ENCODE data around the gene SKA1.

GRCh38 chr18:50373561-50374219 is 1.2 kb upstream of the SKA1 start:
- TF ChIP-seq GATA2 (IDR thresholded peaks at IDR 0.05; ENCODE audit: low read depth, low read length), result no peak
- no peak for TF ChIP-seq GATA3 (IDR thresholded peaks at IDR 0.05; ENCODE audit: low read depth, low read length)
